GM19463 (cell line): ENCODE results near the gene PITPNC1.
"Not testable (repeated sequence)": the region's sequence is repeated elsewhere in the genome, so short reads cannot be mapped to it uniquely, and the experiment has no call there.

ENCODE experiments used
- ATAC-seq: cut with Tn5 transposase; IDR thresholded peaks from one replicate; pipeline ENCODE4 v1.9.1; 2021; ENCODE audit warnings: mild to moderate bottlenecking, moderate library complexity; ENCODE audit not compliant: unreplicated experiment

PITPNC1 gene

DNA sequence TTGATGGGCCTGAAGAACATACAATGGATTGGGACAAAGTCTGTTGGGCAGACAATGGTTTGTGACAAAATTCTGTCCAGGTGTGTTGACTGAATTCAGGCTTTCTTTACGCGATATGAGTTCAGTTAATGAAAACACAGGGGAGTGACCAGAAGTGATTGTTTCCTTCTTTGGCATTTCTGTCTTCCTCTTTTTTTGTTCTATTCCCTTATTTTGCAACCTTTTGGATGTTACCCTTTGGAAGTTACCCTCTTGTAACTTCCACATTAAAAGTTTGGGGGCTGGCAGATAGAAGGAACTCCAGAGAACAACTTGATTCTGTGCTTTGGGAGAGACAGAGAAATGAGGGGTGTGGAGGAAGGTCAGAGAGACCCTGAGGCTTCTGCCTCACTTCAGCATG lies 126.7 kb downstream of the PITPNC1 start:
- ATAC-seq = no peak

DNA sequence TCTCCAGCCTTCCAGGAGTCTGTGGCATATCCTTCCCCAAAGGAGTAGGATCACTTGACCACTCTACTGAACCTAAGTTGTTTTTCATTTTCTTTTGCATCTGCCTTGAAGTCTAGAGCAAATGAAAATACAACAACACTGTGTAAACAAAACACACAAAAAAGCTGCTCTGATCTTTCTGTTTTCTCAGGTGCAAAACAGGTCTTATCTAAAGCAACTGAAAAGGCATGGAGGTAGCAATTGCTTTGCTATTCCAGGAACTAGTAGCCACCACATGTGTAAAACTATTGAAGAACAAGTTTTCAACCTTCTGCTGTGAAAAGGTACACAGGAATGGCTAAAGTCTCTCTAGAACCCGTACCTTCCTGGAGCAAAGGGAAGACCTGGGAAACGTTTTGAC lies 127.1 kb downstream of the PITPNC1 start:
- ATAC-seq = no peak

DNA sequence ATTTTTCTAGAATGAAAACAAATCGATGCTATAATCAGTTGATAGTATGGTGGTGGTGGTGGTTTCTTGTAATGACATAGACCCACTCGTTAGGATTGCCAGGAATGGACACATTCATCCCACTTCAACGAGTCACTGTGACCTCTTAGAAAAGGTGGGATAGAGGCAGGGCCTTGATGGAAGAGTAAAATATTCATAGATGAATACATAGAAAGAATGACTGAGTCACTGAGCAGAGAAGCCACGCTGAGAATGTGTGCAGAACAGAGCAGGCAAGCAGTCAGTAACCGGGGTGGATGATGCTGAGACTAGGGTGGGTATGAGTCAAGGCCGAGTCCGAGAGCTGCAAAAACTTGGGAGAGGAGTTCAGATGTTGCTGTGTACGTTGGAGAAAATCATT lies 129.9 kb downstream of the PITPNC1 start:
- no peak for ATAC-seq

DNA sequence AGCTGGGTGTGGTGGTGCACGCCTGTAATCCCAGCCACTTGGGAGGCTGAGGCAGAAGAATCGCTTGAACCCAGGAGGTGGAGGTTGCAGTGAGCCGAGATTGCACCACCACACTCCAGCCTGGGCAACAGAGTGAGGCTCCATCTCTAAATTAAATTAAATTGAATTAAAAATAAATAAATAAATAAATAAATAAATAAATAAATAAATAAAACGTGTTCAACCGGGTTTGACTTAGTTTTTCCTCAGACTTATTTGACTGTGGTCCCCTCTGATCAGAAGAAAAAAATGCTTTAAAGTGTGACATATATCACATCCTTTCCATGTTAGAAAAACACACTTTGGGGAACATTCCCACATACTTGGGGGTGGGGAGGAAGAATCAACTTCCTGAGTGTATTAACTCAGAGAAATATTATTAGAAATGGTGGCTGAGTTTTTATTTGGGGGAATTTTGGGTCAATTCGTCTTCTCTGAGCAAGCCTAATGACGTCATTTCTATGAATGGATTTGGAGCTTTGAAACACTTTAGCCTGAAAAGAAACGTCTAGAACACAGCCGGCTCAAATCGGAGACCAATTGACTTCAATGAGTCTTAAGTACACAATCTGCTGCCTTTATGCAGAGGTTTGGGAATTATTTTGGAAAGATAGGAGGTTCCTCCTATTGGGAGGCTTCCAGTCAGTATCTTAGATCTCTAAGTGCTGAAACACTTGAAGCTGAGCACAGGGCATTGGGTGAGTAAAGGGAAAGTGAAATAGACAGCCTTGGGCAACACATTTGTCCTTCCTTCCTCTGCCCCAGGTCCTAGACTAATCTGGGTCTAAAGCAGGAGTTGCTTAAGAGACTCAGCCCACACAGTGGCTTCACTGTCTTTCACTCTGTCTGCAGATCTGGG lies 132.6 kb downstream of the PITPNC1 start:
- no peak for ATAC-seq

DNA sequence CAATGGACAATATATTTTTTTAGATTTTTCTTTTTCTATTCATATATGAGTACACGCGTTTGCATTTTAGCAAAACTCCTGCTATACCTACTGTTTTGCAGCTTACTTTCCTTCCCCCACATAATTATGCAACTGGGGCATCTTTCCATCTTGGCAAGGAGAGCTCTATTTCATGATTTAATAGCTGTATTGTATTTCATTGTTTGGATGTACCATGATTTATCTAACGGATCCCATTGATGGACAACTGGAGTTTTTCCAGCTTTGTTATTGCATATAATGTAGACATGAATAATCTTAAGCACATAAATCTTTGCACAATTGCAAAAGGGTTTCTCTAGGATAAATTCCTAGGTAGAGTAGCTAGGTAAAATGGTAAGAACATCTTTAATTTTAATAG lies 133.9 kb downstream of the PITPNC1 start:
- ATAC-seq = no peak

DNA sequence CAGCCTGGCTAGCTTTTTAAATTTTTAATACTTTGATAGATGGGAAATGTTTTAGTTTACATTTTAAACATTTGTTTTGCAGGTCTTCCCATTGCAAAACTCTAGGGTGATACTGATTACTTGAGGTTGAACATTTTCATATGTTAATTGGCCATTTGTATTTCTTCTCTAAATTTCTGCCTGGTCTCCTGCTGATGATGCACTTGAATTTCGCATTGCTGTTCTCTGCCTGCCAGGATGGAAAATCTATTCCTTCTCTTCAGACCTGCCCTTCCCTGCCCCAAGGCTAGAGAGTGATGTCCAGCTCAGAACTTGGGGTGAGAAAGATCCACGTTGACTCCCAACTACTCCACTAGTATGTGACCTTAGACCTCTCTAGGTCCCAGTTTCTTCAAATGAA lies 134.7 kb downstream of the PITPNC1 start:
- ATAC-seq = no peak

DNA sequence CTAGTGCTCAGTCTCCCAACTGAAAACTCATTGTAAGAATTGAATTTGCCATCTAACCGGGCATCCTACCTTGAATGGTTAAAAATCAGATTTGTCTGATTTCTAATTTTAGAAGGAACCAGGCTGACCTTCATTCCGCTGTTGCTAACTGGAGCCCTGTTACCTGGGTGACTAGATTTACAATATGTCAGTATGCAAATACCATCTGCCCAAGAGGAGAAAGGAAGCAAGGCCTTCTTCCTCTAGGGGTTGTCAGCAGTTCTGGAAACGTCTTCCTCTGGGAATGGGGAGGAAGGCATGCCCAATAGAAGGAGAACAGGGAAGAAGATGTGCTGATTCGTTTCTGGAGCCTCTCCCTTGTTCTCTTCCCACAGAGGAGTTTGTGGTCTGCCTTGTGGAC lies 137.9 kb downstream of the PITPNC1 start:
- ATAC-seq = no peak

DNA sequence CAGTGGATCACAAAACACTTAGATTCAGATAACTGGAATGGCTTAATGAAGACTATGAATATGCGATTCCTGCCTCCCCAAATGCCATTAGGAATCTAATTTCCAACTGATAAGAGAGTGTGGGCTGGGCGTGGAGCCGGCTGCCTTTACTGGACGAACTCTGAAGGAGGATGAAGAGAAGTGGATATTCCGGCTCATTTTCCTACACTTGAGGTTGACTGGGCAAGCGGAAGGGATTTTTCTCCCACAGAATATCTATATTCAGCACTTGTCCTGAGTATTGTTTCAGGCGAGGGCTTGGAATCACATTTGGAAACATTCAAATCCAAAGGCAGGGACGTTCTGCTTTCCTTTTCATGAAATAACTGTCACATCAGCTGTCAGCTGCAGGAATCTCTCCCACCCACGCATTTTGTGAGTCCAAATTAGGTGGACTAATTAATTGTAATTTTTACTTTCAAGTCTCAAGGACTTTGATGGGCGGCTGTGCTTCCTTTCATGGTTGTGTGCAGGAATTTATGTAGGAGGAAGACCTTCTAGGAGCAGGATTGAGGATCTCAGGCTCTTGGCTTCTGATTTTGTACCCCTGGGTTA lies 138.5 kb downstream of the PITPNC1 start:
- no peak for ATAC-seq

DNA sequence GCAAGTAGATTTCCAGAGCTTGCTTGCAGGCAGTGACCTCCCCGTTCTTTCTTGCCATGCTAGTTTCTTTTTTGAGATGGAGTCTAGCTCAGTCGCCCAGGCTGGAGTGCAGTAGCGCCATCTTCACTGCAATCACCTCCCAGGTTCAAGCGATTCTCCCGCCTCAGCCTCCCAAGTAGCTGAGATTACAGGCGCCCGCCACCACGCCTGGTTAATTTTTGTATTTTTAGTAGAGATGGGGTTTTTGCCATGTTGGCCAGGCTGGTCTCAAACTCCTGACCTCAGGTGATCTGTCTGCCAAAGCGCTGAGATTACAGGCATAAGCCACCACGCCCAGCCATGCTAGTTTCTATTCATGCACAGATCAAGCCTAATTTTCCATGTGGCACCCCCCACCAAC lies 139.5 kb downstream of the PITPNC1 start:
- not testable (repeated sequence) for ATAC-seq

DNA sequence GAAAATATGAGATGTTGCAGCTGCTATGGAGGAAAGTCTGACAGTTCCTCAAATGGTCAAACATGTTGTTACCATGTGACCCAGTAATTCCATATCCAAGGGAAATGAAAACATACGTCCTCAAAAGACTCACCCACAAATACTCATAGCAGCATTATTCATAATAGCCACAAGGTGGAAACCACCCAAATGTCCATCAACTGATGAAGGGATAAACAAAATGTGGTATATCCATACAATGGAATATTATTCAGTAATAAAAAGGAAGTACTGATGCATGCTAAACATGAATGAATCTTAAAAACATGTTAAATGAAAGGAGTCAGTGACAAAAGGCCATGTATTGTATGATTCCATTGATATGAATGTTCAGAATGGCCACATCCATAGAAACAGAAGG lies 140.2 kb downstream of the PITPNC1 start:
- no peak for ATAC-seq

DNA sequence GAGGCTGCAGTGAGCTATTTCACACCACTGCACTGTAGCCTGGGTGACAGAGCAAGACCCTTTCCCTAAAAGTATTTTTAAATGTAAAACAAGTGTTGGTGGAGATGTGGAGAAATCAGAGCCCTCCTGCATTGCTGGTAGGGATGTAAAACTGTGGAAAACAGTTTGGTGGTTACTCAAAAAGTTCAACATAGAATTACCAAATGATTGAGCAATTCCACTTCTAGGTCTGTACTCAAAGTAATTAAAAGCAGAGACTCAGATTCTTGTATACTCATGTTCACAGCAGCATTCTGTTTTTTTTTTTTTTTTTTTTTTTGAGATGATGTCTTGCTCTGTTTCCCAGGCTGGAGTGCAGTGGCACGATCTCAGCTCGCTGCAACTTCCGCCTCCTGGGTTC lies 141.8 kb downstream of the PITPNC1 start:
- no peak for ATAC-seq

DNA sequence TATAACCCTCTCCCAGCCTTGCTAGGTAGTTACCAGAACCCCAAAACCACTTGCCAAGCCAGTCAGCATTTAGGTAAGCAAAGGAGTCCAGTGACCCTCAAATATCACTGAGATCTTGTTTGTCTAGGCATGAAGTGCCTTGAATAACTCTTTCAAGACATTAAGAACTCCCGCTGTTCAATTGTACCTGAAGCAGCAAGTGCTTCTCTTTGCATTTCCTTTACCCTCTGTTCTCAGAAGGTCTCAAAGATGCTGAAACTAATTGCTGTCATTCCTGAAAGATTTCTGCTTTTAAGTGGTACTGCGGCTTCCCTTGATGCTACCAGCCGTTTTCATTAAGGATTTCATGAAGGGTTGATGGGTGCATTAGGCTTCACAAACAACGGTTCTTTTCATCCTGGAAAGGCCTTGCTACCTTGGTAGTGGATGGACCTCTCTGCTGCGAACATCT lies 142.7 kb downstream of the PITPNC1 start:
- no peak for ATAC-seq

DNA sequence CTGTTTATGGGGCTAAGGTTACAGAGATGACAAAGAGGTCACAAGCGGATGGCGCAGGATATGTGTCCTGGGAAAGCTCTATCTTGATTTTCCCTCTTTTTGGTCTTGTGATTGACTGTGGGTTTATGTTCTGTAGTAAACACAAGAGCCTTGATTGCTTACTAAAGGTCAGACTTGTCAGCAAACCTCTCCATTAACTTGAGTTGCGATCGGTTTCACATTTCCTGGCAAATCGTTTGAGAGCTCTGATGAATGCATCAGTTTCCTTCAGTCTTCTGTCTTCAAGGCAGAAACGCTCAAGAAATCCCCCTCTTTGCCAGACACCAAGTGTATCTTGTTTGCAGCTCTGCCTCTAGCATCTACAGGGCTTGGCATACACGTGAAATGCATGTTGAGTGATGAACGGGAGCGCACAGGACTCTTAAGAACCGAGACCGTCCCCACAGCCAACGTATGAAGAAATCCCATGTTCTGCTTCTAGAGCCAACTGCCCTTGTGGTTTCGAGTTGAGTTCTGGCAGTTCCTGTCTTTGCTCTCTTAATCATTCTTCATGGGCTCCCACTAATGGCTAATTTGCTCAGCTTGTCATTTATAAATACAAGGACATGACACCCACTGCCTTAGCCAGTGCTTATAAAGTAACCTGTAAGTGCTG lies 143.3 kb downstream of the PITPNC1 start:
- ATAC-seq = no peak

DNA sequence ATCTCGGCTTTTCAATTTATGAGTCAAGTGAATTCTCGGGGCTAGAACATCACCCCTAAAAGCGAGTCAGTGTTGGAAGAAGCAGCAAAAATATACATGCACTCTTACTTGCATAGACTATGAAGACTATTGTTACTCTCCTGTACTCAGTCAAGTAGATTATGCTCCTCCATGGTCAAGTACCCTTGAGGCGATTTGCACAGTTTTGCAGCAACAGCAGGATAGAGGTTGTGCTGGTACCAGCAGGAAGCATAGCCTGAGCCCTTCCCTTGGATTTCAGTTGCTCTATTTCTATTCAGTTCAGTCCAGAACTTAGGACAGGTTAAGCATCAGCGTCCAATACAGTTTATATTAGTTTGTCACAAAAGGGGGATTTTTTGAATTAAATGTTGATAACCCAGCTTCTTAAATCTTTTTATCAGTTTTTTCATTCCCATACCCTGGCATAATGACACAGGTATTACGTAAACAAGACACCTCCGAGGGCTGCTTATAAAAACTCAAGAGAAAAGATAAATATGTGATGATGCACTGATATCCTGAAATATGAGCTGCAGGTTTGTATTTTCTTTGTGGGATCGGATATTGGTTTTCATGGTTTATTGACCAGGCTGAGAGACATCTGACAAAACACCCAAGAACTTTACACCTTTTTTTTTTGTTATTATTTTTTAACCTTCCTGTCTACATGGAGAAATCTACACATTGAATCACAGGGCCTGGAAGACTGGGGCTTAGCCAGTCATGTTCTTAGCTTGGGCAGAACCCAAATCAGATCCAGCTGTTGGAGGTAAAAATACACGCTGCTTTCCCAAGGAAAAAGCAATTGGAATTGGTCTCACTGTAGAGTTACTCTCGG lies 144.1 kb downstream of the PITPNC1 start:
- no peak for ATAC-seq

DNA sequence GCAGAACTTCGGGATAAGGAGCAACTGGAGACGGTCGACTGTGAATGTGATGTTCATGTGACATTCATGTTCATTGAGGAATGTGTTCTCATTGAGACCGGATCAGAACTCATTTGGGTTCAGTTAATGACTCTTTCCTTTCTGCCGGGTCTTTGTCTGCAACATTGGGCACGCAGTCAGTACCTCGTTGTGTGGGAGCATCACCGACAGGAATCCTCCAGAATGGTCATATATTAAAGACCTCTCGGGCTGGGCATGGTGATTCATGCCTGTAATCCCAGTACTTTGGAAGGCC lies 144.6 kb downstream of the PITPNC1 start:
- no peak for ATAC-seq

DNA sequence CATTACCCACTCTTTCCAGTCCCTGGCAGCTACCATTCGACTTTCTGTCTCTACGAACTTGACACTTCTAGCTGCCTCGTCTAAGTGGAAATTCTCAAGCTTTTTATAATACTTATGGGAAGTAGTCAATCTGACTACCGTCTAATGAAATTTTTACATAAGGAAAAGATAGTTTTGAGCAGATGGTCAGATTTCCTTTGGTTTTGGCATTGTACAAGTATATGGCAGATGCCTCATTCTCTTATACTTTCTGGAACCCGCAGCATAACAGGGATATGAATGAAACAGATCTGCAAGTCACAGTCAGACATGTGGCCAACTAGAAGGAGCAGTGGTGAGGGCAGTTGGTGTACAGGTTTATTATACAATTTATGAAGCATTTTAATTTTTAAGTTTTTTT lies 146.0 kb downstream of the PITPNC1 start:
- ATAC-seq = no peak

DNA sequence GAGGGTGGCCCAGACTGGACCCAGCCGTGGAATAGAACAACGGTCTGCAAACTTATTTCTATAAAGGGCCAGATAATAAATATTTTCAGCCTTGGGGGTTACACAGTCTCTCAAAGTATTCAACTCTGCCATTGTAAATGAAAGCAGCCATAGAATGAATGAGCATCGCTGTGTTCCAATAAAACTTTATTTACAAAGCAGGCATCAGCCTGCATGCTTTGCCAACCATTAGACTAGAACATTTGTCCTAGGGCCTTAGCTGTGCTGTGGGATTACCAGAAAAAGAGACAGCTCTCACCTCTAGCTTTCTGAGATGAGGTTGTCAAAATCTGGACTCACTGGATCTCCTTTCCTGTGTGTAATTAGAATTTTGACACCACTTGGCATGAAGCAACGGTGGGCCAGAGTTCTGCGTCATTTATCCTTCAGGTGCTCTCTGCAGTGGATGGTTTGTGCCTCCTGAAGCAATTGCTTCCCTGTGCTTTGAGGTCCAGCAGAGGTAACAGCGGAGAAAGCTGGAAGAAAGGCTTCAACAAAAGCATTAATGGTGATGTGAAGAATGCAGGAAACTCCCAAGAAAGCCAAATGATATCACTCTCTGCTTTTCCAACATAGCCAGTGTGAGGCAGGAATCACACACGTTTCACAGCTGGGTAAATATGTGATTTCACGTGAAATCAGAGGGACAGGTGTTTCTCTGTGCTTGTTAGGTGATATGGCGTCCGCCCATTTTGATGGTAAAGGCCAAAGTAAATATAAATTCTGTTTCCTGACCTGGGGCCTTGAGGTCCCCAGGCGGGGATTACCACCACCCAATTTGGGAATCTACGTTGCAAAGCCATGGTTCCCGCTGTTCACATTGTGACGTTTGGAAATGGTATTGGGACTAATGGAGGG lies 148.4 kb downstream of the PITPNC1 start:
- ATAC-seq = no peak

DNA sequence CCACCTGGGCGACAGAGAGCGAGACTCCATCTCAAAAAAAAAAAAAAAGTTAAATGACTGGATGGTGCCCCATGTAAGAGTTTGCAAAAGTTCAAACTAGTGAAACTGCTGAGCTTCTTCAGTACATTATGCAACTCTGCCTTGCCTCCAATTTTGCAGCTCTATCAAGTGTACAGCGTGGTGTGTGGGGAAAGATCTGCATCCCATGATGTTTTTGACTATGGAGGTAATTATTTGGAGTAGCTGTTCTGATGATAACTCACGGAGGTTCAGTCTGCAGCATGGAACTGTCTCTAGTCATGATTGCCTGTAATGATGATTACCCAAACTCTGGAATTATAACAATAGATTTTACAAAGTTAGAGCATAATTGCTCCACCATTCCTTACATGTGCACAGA lies 149.6 kb downstream of the PITPNC1 start:
- no peak for ATAC-seq

DNA sequence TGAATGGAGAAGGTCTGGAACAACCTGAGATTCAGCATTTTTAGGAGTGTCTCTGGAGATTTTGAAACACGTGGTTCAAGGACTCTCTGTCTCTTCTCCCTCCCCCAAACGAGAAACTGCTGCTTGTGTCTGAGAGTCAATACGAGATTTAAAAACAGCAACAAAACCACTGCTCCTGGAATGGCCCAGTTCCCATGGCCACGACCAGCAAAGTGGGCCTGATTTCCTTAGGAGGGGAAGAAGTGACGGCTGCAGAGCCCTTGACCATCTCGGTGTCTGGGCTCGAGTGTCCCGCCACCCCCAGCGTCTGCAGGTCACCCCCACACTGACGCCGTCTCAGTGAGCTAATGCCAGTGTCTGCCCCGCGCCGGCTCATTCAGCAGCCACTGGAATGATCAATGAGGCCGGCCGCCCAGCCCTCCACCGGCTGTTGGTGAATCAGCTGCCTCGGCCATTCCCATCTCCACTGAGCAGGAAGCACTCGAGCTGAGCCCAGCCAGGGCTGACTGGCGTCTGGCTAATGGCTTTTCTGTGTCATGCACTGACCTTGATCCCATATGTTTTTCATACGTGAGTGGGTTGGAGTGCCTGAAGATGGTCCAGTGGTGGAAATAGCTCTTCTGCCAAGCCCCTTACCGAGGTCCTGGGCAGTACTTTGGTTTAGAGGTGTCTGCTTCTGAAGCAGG lies 151.8 kb downstream of the PITPNC1 start:
- no peak for ATAC-seq

DNA sequence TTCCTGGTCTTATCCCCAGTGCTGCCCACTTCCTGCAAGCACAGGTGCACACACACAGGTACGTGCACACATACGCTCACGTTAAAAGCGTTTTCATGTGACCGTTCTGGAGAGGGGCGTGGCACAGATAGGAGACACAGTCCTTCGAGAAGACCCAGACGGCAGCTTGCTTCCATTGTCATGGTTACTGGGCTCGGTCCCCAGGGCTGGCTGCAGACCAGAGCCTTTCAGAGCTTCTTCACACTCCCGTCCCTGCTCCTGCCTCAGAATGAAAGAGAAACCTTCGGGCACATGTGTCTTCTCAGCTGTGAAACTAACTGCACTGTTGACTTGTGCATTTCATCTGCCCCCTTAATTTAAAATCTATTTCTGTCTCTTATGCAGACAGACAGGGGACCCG lies 154.2 kb downstream of the PITPNC1 start:
- ATAC-seq = peak; percentile 90
